Epithelial cell of prostate (primary cell): ENCODE results near the gene NR3C2.

Experiments used
- DNase-seq: peaks from one replicate; pipeline ENCODE4 v3.0.0-alpha.2; 2011; ENCODE audit warnings: low read depth, low spot score
- H3K27ac ChIP-seq: fragments of 450-650 bp; 2 replicates; pipeline ENCODE4 v1.5.1; 2017; ENCODE audit warnings: mild to moderate bottlenecking

NR3C2 gene

DNA sequence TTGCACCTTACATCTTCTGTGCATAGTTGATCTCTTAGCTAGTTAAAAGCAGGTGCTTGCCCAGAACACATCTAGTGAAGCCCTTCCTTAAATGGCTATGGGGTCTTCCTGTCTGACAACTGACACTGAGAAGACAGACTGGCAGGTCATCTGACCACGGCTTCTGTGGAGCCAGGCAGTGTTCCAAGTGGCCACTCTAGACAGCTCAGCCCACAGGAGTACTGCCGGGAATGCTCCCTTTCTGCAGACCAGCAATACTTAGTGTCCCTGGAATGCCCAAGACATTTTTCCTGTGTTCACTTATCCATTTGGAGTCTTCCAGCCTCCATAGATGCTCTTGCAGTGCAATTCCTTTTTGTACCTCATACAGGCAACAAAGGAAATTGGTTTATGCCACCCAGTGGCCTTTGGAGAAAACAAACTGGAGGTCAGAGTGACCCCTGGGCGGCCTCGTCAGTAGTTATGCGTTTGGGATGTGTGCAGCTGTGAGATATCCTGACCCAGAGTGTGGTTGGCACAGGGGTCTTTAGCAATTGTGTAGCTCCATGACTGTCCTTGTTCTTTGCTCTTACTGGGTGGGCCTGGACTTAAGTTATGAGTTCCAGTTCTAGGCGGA lies 374.8 kb downstream of the NR3C2 start:
- DNase-seq, result no peak
- no peak overlapping the region for H3K27ac ChIP-seq

DNA sequence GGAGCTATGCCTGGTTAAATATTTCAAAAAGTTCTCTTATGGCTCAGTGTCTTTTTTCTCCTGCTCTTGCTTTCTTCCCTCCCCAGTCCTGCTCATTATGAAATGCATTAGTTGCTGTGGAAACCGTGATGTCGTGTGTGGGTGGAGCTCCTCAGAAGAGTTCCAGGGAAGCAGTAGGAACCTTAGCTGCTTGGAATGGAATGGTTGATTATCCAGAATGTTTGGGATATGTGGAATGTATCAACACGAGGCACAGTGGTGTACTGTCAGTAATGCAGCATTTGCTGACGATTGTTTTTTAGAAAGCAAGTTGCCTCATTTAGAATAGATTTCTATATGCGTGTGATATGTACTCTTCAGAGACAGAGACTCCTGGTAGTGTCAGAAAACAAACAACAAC lies 377.1 kb downstream of the NR3C2 start:
- no peak for DNase-seq
- no peak overlapping the region for H3K27ac ChIP-seq

DNA sequence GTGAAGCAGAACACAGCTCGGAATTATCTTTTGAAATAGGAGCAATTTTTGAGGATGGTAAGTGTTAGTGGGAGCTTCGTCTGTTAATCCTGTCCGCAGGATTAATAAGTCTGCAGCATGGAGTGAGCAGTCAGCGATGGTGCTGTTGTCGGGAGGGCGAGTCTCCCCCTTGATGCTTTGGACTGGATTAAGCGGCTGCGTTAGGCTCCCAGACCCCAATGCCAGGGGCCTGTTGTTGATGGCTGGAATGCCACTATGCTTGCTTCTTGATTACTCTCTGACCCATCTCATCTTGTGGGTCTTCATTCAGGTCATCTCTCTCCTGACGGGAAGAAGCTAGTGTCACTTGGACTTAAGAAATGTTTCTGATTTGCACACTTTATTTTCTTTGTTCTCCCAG lies 377.8 kb downstream of the NR3C2 start:
- no peak overlapping the region for H3K27ac ChIP-seq

DNA sequence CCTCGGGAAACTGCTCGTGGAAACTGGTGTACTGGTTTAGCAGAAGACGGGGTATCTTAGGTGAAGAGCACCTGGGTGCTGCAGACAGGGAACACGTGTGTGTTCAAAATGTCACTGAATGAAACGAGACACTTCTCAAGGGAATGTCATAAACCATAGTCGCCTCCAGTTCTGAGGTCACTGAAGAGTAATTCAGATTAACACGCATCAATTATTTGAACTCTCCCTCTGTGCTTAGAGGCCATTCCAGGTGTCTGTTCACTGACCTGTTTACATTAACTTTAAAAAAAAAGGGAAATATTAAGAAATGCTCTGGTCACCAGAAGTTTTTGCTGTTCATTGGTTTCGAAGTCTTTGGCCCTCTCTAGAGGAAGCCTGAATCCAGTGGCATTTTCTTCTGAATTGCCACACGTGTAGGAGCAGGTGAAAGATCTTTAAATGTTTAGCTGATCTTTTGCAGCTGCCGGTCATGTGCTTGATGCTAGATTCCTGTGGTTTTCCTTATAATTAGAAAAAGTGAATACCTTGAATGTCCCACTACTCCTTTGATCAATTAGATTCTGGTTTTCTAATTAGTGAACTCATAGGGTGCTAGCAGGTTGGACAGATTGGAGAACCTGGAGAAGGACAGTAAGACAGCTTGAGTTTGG lies 379.8 kb downstream of the NR3C2 start:
- DNase-seq, result no peak
- H3K27ac ChIP-seq, result no peak overlapping the region

More for the DNA sequence above, 377.8 kb downstream of the NR3C2 start:
- DNase-seq, result no peak

DNA sequence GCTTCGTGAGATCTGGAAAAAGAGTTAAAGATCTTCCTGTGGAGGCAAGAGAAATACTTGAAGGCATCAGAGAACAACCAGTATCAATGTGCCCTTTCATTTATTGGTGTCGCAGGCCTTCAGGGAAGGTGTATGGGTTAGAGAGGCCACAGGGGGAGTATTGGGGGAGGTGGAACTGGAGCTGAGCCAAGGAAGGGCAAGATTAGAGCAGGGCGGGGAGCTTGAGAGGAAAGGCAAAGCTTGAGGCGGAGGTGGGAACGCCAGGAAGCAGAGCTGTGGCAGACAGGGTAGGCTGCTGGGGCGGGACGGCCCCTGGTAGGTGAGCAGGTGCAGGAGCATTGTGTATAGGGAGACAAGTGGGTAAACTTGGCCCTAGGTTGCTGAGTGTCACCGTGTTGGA lies 380.4 kb downstream of the NR3C2 start:
- DNase-seq, result no peak
- H3K27ac ChIP-seq, result no peak overlapping the region

DNA sequence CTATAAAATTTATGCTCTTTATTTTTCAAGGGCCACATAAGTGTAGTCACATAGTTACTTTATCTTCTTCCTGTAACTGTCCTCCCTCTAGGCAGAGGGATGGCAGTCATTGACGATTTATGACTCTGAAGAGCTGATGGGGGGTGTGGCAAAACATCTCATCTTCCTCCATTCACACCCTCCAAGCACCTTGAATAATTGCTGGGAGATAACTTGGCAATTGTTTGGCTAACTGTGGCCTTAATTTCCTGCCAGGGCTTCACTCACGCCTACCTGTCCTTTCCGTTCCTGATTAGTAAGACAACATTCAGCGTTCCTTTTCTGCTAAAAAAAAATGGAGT lies 381.1 kb downstream of the NR3C2 start:
- no peak for DNase-seq
- peak overlapping the region; percentile 15 for H3K27ac ChIP-seq

DNA sequence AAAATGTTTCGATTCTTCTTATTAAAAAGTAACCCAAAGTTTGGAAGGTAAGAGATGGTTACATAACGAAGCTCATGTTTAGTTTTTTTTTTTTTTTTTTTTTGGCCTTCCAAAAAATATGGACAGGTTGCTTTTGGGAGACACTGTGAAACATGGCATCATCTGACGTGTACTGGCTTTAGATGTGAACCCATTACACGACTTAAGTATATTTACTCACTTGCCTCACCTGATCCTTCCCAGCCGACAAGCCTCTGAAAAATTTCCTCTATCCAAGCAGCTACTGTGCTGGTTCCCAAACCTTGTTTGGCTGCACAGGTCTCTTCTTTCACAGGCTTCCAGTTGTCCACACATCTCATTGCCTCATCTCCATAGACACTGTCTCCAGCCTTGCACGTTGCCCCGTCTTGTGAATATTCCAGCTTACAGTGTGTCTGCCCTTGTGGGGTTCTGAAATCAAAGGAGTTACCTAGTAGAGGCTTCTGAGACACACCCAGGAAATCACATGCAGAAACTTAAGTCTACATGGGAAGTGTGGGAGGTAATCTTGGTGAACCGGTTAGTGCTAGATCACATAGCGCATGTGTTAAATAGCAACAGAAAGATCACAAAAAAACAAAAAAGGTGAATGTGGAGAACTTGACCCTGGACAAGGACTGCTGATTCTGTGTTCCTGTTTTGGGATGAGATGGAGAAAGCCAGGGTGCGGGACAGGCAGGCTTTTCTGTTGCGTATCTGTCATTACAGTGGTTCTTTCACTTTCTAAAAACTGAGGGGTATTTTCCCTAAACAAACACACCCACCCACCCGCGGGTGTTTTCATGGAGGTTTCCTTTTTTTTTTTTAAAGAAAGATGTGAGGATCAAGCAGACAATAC lies 381.7 kb downstream of the NR3C2 start:
- DNase-seq, result no peak
- H3K27ac ChIP-seq, result peak overlapping the region; percentile 15

DNA sequence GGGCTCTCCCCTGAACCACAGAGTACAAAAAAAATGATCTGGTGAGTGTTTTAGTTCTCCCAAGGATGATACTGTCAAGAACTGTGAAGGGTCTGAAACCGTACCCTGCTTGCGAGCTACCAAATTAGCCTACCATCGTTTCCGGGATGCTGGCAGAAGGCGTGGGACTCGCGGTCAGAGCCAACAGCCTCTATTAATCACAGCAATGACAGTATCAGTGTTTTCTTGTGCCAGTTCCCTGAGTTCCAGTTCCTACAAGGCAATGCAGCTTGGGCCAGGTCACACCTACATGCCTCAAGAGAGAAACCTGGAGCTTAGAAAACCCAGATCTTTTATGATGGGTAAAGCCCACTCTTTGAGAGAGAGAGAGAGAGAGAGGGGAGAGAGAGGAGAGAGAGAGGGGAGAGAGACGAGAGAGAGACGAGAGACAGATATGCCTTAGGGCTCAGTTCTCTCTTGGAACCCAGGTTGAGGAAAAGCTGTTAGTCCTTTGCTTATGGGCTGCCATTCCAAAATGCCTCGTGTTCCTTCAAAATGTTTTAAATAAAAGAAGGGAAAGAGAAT lies 382.5 kb downstream of the NR3C2 start:
- no peak for DNase-seq
- H3K27ac ChIP-seq, result no peak overlapping the region

DNA sequence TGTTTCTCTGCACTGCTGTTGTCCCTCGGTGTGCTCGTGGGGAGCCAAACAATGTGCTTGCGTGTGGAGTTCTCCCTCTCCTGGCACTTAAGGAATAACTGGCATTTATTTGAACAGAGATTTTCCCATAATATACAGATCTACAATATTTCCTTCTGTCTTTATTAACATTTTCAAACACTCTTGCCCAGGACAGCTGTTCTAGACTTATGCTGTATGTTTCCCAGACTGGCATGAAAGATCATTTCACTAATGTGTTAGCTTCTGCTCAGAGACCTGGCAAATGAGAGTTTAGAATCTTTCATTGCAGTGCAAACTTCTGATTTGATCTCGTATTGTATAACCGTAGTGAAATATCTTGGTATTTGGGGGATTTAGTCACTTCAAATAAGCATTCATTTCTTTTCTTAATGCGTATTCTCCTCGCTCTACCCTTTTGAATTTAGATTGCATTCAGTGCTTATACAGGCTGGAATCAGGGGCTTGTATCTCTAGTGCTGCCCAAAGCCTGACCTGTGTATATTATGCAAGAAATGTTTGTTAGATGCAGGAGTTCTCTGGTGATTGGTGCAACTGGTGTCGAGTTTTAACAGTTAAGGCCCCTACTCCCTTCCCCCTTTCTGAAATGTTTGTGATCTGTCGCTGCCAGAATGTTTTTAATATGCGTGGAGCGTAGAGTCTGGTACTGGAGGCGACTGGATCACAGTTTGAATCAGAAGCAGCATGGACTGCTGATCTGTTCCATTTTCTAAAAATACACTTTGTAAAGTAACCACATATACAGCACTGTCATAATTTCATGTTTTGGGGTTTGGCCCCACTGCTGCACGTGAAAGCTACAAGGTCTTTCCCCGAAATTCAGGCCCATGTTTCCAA lies 384.0 kb downstream of the NR3C2 start:
- H3K27ac ChIP-seq, result no peak overlapping the region
- DNase-seq, result no peak

DNA sequence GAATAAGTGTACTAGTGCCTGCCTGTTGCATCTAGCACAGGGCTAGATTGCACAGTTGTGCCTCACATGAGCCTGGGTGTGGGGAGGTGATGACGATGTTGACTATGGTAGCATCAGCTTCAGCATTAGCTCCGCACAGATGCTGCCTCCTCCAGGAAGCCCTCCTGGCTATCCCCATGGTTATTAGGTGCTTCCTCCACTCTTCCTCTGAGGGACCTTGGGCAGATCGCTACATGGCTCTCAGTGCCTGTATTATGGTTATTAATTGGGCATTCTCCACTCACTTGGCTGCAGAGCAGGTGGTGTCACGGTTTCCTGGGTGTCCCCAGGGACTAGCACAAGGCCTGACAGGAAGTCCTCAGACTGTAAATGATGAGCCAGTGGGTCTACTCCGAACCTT lies 384.7 kb downstream of the NR3C2 start:
- no peak overlapping the region for H3K27ac ChIP-seq
- DNase-seq, result no peak

DNA sequence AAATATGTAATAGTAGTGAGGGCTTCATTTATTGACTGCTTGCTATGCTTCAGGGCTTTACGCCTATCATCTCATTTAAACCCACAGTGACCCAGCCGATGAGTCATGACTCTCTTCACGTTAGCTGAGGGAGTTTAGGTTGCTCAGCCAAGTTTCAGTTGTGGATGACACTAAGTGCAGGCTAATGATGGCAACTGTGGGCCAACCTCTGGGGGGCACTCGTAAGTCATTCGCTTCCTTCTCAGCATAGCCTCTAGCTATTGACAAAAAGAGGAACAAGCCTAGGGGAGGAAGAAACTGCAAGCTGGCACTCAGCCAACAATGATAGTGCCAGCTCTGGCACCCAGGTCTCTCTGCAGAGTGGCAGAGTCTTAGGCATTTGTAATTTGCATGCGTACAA lies 385.3 kb downstream of the NR3C2 start:
- H3K27ac ChIP-seq, result no peak overlapping the region
- DNase-seq, result peak; percentile 41

DNA sequence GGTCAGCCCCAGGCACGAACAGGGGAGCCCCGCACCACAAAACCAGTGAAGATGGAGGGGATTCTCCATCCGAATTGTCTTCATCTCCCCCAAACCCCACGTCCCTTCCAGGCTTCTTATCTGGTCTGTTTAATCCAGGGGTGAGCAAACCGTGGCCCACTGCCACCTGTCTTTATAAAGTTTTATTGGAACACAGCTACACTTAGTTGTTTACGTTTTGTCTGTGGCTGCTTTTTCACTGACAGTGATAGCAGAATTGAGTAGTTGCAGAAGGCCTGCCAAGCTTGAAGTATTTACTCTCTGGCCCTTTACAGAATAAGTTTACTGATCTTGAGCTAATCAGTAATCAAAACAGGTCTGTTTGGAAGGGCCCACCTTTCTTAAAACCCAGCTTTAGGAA lies 386.4 kb downstream of the NR3C2 start:
- no peak for DNase-seq
- no peak overlapping the region for H3K27ac ChIP-seq

DNA sequence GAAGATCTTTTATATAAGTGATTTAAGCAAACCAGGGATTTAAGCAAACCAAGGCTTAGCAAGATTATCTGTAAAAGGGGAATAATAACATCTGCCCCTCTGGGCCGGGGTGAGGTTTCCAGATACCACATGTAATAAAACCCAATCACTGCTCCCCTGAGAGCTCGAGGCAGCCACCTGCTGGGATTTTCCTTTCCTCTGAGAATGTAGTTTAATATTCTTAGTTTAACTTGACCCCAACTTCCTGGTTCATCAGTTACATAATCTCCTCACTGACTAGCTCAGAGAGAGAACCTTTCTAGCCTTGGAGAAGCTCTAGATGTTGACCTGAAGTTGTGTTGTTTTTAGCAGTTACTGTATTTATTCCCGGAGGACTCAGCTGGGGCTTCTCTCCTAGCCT lies 387.9 kb downstream of the NR3C2 start:
- no peak overlapping the region for H3K27ac ChIP-seq
- no peak for DNase-seq

DNA sequence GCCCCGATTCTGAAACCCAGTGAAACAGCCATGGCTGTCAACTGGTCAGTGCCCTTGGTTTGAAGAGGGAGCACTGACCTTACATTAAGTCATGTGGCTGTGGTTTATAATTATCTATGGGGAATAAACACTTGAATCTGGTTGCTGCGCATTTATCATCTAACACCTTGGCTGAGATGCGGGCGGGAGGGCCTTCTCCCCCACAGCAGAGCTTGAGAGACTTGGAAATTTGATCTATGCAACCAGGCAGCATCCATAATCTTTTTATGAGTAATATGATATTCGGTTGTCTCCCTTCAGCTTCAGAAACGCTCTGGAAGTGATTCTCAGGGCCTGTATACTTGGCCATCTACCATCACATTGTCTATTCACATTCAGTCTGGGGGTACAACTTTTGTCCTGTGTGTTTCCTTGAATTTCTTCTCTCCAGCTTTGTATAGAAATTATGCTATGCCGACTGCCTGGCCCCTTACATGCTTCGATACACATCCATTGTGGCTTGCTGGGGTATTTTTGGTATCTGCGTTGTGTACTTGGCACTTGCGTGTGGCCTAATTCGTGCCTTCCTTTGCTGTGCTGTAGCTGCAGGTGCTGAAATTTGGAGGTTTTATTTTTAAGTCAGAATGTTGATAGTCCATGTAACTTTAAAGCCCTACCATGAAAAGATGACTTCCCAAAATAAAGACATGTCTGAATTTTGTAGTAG lies 388.8 kb downstream of the NR3C2 start:
- DNase-seq, result no peak
- no peak overlapping the region for H3K27ac ChIP-seq

DNA sequence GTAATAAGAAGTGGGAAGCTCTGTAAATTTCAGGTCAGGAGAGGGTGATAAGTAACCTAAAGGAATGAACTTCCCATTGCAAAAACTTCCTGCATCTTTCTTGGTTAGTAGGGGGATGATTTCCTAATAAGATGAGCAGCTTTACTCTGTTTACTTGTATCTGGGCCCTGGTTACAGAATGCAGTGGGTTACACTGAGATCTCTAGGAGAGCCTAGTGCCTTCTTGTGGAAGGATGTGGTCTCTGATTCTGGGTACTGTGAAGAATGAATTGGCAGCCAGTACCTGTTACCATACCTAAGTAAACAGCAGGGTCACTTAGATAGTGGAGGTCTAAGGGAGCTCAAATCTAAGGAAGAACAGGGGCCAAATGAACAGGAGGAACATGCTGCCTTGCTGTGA lies 389.8 kb downstream of the NR3C2 start:
- no peak for DNase-seq
- H3K27ac ChIP-seq, result no peak overlapping the region

DNA sequence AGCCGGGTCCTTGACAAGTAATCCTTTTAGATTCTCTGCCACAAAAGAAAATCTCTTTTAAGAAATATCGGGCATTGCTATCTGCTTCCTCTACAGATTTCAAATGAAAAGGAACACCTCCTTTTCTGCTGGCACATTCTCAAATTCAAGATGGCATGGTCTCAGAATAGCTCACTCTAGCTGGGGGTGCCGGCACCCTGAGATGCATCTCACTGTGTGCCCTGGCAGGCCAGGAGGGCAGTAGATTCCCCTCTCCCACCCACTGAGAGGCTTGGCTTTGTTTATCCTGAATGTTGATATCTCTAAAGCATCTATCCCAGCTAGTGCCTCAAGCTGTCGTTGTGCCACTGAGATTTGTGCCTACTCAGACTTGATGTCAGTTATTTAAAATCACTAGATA lies 390.8 kb downstream of the NR3C2 start:
- no peak overlapping the region for H3K27ac ChIP-seq
- DNase-seq, result no peak

DNA sequence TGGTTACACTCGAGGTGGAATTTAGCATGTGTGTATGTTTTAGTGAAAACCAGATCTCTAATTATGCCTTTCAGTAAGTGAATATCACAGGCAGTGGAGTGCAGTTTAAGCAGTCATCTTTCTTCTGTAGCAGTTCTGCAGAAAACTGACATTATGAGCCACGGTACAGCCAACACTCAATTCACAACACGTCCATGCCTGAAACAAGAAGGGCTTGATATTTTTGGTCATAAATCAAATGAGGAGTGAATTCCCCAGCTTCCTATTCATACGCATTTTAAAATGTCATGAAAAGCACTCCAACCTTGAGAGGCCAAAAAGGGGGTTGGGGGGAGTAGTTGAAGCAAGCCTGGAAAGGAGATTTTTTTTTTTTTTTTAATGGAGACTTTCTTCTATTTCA lies 393.6 kb downstream of the NR3C2 start:
- no peak for DNase-seq
- no peak overlapping the region for H3K27ac ChIP-seq

DNA sequence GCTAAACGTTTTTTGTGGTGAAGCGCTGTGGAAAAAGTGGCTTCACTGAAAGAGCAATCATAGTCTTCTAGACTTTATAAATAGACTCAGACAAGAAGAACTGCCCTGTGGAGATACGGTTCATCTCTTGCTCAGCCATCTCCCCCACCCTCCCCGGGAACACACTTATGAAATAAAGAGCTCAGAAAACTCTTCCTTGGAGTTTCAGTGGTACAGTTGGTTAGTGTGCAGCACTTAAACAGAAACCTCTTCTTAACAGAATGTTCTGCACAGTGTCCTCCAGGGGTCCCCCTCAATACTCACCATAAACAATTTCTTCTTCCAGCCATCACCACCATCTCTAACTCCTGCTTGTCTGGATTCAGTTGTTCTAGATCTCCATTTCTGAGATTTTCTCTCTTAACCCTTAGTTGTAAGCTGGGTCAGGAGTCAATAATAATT lies 397.3 kb downstream of the NR3C2 start:
- DNase-seq, result no peak
- H3K27ac ChIP-seq, result no peak overlapping the region

DNA sequence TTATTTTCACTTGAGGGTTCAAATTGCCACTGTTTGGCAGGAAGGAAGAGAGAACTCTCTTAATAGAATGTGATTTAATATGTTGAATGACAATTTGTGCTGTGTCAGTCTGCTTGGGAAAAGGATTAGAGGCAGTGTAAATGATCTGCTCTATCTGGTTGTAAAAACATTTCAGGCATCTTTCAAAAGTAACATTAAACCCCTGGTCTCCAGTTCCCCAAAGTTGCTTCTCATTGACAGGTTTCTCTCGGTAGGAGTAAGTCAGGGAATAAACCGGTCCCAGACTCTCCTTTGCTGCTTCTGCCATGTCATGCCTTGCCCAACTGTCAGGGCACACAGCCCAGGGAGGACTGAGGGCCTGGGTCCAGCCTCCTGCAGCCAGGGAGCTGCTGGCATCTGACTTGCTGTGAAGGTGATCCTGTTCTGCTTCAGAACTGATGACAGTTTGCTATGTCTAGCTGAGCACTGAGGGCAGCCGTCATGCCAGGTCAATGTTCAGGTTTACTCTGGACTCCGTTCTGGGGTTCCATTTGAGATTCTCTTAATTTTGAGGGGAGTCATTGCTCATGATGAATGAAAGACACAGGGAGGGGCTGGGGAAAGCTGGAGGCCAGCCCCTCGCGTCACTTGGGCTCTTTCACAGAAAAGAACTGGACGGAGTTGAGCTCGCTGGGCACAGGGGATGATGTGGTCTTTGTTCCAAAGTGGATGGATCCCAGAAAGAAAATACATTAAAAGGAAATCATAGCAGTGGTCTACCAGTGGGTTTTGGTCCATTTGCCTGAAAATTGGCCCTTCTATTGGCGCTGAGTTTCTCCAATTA lies 397.9 kb downstream of the NR3C2 start:
- H3K27ac ChIP-seq, result no peak overlapping the region
- DNase-seq, result no peak
